ENCODE data around the gene CBX5. TPM values are rescaled to one million over a fixed set of nuclear protein-coding genes. Genes with fewer than 3 reads are reported as not detected.

CBX5 gene
- polyA plus RNA-seq, 1 of the 3 experiments (the other 2 are of a cell fraction): 11.6 TPM

- H3K9me2 ChIP-seq: no peaks in the 10 kb centered on the region
- H4K20me1 ChIP-seq (ENCODE audit: insufficient read depth): no peaks in the 10 kb centered on the region
- H3K9ac ChIP-seq: no peak overlapping the region
- no peak overlapping the region for H3K4me2 ChIP-seq
- H3K27ac ChIP-seq (ENCODE audit: low read depth in 2 of 2, low read length in 1 of 2): no peak overlapping the region
- no peak for TF ChIP-seq ELF1 (IDR thresholded peaks at IDR 0.05)
- TF ChIP-seq MXI1 (IDR thresholded peaks at IDR 0.05; ENCODE audit: low read depth, low read length): no peak
- TF ChIP-seq GABPA (IDR thresholded peaks at IDR 0.05; ENCODE audit: low read depth): no peak
- TF ChIP-seq RXRA (IDR thresholded peaks at IDR 0.05; ENCODE audit: borderline replicate concordance, low read depth): no peak
- TF ChIP-seq FOXM1 (IDR thresholded peaks at IDR 0.05; ENCODE audit: low read depth): no peak
- TF ChIP-seq PBX3 (IDR thresholded peaks at IDR 0.05): no peak
- no peak for TF ChIP-seq YY1 (IDR thresholded peaks at IDR 0.05; ENCODE audit: low read depth)
- no peak for TF ChIP-seq ZBTB33 (IDR thresholded peaks at IDR 0.05; ENCODE audit: borderline replicate concordance, low read depth)
- WGBS (ENCODE audit: low lambda C conversion rate): 62% methylated on average over 4 of the region's 4 CpGs
- H2AFZ ChIP-seq (ENCODE audit: low read depth): peak overlapping the region; percentile 79
- H3K4me1 ChIP-seq (ENCODE audit: control insufficient read depth in 1 of 2, insufficient read depth in 2 of 2, low read depth in 1 of 2, low read length in 1 of 2): peaks cover 15 to 47% of the 10 kb centered on the region in 2 experiments; a peak in 3 of 4 replicates
- peaks cover 4 to 7% of the 10 kb centered on the region in 2 experiments for H3K36me3 ChIP-seq (replicated peaks in 1 of 2; ENCODE audit: control insufficient read depth in 1 of 2, insufficient read depth in 2 of 2, low read length in 1 of 2)
- H3K79me2 ChIP-seq (ENCODE audit: insufficient read depth): peaks cover 23% of the 10 kb centered on the region; the same call in 1 of the 2 replicates
- no peak overlapping the region for H3K4me3 ChIP-seq (ENCODE audit: low read depth in 2 of 2, low read length in 1 of 2)
- no peaks in the 10 kb centered on the region for H3K9me3 ChIP-seq
- DNase-seq: no peak
- H3F3A ChIP-seq (replicated peaks; ENCODE audit: insufficient read depth): no peaks in the 10 kb centered on the region
- ChIA-PET CTCF (interaction anchor here (0.8 to 19.6 kb wide), 15 partner anchors 11 to 205 kb away, joined by 3 to 568 read pairs (median 6); partner anchors contain the start of genes HOXC10, HOXC5, HOXC6 and HOXC8), POLR2A (interaction anchor here (0.7 to 1.2 kb wide), 4 partner anchors 18 to 182 kb away, joined by 3 to 8 read pairs (median 4); partner anchors contain the start of genes HOXC5 and HOXC8)
- no peaks in the 10 kb centered on the region for H3K27me3 ChIP-seq (ENCODE audit: insufficient read depth)
Measured at GRCh38 chr12:54191126-54191525, 88.8 kb downstream of the CBX5 start.

GRCh38 chr12:54189198-54189539 lies 90.8 kb downstream of the CBX5 start:
- POLR2A ChIA-PET: interaction anchor here (0.7 to 1.7 kb wide), 5 partner anchors 14 to 157 kb away, joined by 3 to 11 read pairs (median 6); partner anchors contain the start of genes HOXC4 and HOXC5
- Histone ChIP-seq H3K4me1 (ENCODE audit: control insufficient read depth in 1 of 2, insufficient read depth in 2 of 2, low read depth in 1 of 2, low read length in 1 of 2) (peaks cover 4 to 34% of the 10 kb centered on the region in 2 experiments; a peak in 2 of 4 replicates), H3K79me2 (ENCODE audit: insufficient read depth) (peaks cover 34% of the 10 kb centered on the region; the same call in 1 of the 2 replicates), H3K4me3 (ENCODE audit: low read depth in 2 of 2, low read length in 1 of 2) (peak overlapping the region; percentile 40 to 42; a peak in 3 of 4 replicates), H3K9me3 (no peaks in the 10 kb centered on the region), H3K27ac (ENCODE audit: low read depth in 2 of 2, low read length in 1 of 2) (peak overlapping the region in 1 of 2 experiments; percentile 35; a peak in 1 of 4 replicates), H3K36me3 (replicated peaks in 1 of 2; ENCODE audit: control insufficient read depth in 1 of 2, insufficient read depth in 2 of 2, low read length in 1 of 2) (peaks cover 4 to 7% of the 10 kb centered on the region in 2 experiments), H3K9ac (no peak overlapping the region), H3K27me3 (ENCODE audit: insufficient read depth) (no peaks in the 10 kb centered on the region), H3K9me2 (no peaks in the 10 kb centered on the region), H3K4me2 (peak overlapping the region; percentile 64), H4K20me1 (ENCODE audit: insufficient read depth) (no peaks in the 10 kb centered on the region), H2AFZ (ENCODE audit: low read depth) (peak overlapping the region; percentile 92), H3F3A (replicated peaks; ENCODE audit: insufficient read depth) (no peaks in the 10 kb centered on the region)
- no peak for DNase-seq
- CTCF ChIA-PET: interaction anchor here (1.2 to 19.6 kb wide), 11 partner anchors 13 to 204 kb away, joined by 3 to 568 read pairs (median 21); partner anchors contain the start of genes HOXC10, HOXC5, HOXC6 and HOXC8
- WGBS (ENCODE audit: low lambda C conversion rate): 0% methylated on average over 3 of the region's 3 CpGs
- TF ChIP-seq NFIC (IDR thresholded peaks at IDR 0.05; ENCODE audit: borderline replicate concordance) (no peak), TAF1 (IDR thresholded peaks at IDR 0.05; ENCODE audit: borderline replicate concordance, low read depth, low read length) (no peak), SMC3 (IDR thresholded peaks at IDR 0.05; ENCODE audit: low read depth, low read length) (no peak), TEAD4 (IDR thresholded peaks at IDR 0.05; ENCODE audit: borderline replicate concordance, insufficient read depth) (no peak), IRF3 (IDR thresholded peaks at IDR 0.05; ENCODE audit: low read depth, low read length) (no peak), YY1 (IDR thresholded peaks at IDR 0.05; ENCODE audit: low read depth) (no peak), ZBTB33 (IDR thresholded peaks at IDR 0.05; ENCODE audit: borderline replicate concordance, low read depth) (no peak), GATA2 (CRISPR knock-in tag; IDR thresholded peaks at IDR 0.05) (no peak), EP300 (IDR thresholded peaks at IDR 0.05; ENCODE audit: borderline replicate concordance in 1 of 2, low read depth in 1 of 2, low read length in 1 of 2) (no peak), MXI1 (IDR thresholded peaks at IDR 0.05; ENCODE audit: low read depth, low read length) (no peak)

Data from SK-N-SH (cell line).